ENCODE data around the gene GJD3. TPM values are rescaled to one million over a fixed set of nuclear protein-coding genes. Genes with fewer than 3 reads are reported as not detected.

GJD3 gene
- total RNA-seq, 1 experiment from 2014 or later = 0.71 TPM

- intact Hi-C loops (cut with micrococcal nuclease; ENCODE audit: unreplicated experiment) = loop anchor here (1.0 to 5.0 kb wide), 10 partner anchors 57 to 726 kb away; no protein-coding TSS in a partner anchor
- Mint-ChIP-seq H3K4me1 (ENCODE audit: low read depth, unreplicated experiment) (peaks cover 33% of the 10 kb centered on the region), H3K36me3 (ENCODE audit: insufficient read depth, unreplicated experiment) (peaks cover 63% of the 10 kb centered on the region), H3K9me3 (ENCODE audit: low read depth, unreplicated experiment) (no peaks in the 10 kb centered on the region), H3K4me3 (ENCODE audit: low read depth, unreplicated experiment) (peak overlapping the region; percentile 0), H3K27me3 (ENCODE audit: unreplicated experiment) (peaks cover 3% of the 10 kb centered on the region), H3K27ac (ENCODE audit: unreplicated experiment) (peak overlapping the region; percentile 1)
- CTCF ChIA-PET = interaction anchor here (0.6 to 37.0 kb wide), 36 partner anchors 10 to 711 kb away, joined by 3 to 1520 read pairs (median 4); partner anchors contain the start of genes IGFBP4, RARA, TOP2A and WIPF2
- TF ChIP-seq CTCF (IDR thresholded peaks at IDR 0.05; ENCODE audit: unreplicated experiment) = no peak
- BruUV-seq (replicated peaks) = no TSS peak
- peak; percentile 100 for DNase-seq
These were observed 6.1 kb downstream of the GJD3 start for GRCh38 chr17:40358323-40359038.

GRCh38 chr17:40356990-40357881 is 7.3 kb downstream of the GJD3 start:
- Mint-ChIP-seq H3K27ac (ENCODE audit: unreplicated experiment) (no peak overlapping the region), H3K4me1 (ENCODE audit: low read depth, unreplicated experiment) (peaks cover 32% of the 10 kb centered on the region), H3K4me3 (ENCODE audit: low read depth, unreplicated experiment) (no peak overlapping the region), H3K36me3 (ENCODE audit: insufficient read depth, unreplicated experiment) (peaks cover 63% of the 10 kb centered on the region), H3K9me3 (ENCODE audit: low read depth, unreplicated experiment) (no peaks in the 10 kb centered on the region), H3K27me3 (ENCODE audit: unreplicated experiment) (no peaks in the 10 kb centered on the region)
- DNase-seq = no peak
- BruUV-seq (replicated peaks) = TSS peak; percentile 35
- CTCF ChIA-PET = interaction anchor here (0.6 to 37.0 kb wide), 19 partner anchors 12 to 462 kb away, joined by 3 to 1520 read pairs (median 9); partner anchors contain the start of genes IGFBP4, RARA, TOP2A and WIPF2
- TF ChIP-seq CTCF (IDR thresholded peaks at IDR 0.05; ENCODE audit: unreplicated experiment) = no peak
- intact Hi-C loops (cut with micrococcal nuclease; ENCODE audit: unreplicated experiment) = loop anchor here (5.0 kb wide), 2 partner anchors 120 to 725 kb away; no protein-coding TSS in a partner anchor

- no peak overlapping the region for H3K27ac Mint-ChIP-seq (ENCODE audit: unreplicated experiment)
- H3K27me3 Mint-ChIP-seq (ENCODE audit: unreplicated experiment) = no peaks in the 10 kb centered on the region
- H3K9me3 Mint-ChIP-seq (ENCODE audit: low read depth, unreplicated experiment) = no peaks in the 10 kb centered on the region
- BruUV-seq (replicated peaks) = no TSS peak
- no peak overlapping the region for H3K4me3 Mint-ChIP-seq (ENCODE audit: low read depth, unreplicated experiment)
- no peak for TF ChIP-seq CTCF (IDR thresholded peaks at IDR 0.05; ENCODE audit: unreplicated experiment)
- peaks cover 63% of the 10 kb centered on the region for H3K36me3 Mint-ChIP-seq (ENCODE audit: insufficient read depth, unreplicated experiment)
- intact Hi-C loops (cut with micrococcal nuclease; ENCODE audit: unreplicated experiment) = loop anchor here (1.0 to 5.0 kb wide), 4 partner anchors 53 to 724 kb away; no protein-coding TSS in a partner anchor
- no peak for DNase-seq
- peaks cover 34% of the 10 kb centered on the region for H3K4me1 Mint-ChIP-seq (ENCODE audit: low read depth, unreplicated experiment)
- CTCF ChIA-PET = interaction anchor here (0.7 to 37.0 kb wide), 14 partner anchors 11 to 520 kb away, joined by 3 to 1520 read pairs (median 19); partner anchors contain the start of genes RARA and TOP2A
These were observed 8.5 kb downstream of the GJD3 start for GRCh38 chr17:40355804-40356758.

Data from Calu3 (cell line).